Raji (cell line): ENCODE measurements around the gene IFRD2.

ENCODE experiments used
- POLR2A ChIP-seq: IDR thresholded peaks from 2 replicates; pipeline ENCODE4 v1.6.1; 2011; ENCODE audit warnings: low read depth, low read length, control low read depth; ENCODE audit not compliant: insufficient read depth

Gene IFRD2

GRCh38 chr3:50286322-50287227, 5.7 kb downstream of the IFRD2 start:
- TF ChIP-seq POLR2A, result no peak

GRCh38 chr3:50279255-50280016, 12.8 kb downstream of the IFRD2 start:
- TF ChIP-seq POLR2A, result no peak

DNA sequence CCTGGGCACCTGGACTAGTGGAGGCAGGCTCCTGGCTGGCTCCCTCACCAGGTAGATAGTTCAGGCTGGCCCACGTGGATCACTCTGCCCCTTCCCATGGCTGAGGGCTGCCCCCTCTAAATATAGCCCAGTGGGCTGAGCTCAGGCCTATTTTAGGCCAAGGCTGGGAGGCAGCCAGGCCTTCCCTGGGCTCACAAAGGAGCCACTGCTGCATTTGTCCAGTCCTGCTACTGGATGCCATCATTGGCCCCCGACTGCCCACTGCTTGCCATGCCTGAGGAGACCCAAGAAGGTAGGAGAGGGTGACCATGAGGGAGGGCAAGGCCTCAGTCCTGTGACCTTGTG, 13.4 kb downstream of the IFRD2 start, which contains the start of gene LSMEM2:
Gene LSMEM2 (plus strand): TSS at position 208 of the 345 bp plus-strand sequence. CDS start 27 bp downstream, at position 235.
- TF ChIP-seq POLR2A, result no peak

DNA sequence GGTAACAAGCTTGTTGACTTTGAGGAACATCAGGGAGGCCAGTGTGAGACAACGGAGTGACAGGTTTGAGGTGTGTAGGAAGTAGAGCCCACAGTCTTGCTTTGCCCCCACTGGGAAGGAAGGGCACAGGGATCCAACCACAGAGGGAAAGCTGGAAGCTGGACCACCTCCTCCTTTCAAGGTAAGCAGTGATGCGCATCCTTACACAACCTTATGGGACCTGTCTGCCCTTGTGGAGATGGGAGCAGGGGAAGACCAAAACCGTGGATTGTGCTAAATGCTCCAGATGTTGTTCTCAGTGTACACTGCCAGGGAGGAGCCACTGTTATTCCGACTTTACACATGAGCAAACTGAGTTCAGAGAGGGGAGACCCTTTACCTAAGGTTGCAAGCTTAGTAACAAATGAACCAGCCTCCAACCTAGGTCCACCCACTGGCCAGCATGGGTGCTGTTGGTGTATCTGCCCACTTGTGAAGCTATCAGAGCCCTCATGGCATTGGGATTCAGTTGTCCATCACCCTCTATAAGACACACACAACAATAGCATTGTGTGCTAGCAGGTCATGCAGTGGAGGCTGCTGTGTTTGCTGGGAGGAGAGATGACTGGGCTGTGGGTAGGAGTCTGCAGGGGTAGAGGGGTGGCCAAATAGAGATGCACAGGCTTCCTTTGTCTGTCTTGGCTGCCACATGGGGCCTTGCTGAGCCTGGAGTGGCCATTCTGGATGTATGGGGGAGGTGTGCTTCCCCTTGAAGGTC, 13.9 kb downstream of the IFRD2 start:
- TF ChIP-seq POLR2A, result no peak

- TF ChIP-seq POLR2A, result no peak
These were observed 15.5 kb downstream of the IFRD2 start for GRCh38 chr3:50276762-50277101.

- no peak for TF ChIP-seq POLR2A
These were observed 16.1 kb downstream of the IFRD2 start for GRCh38 chr3:50275996-50276761.

- TF ChIP-seq POLR2A, result no peak
These were observed 16.9 kb downstream of the IFRD2 start for GRCh38 chr3:50275141-50275995.

DNA sequence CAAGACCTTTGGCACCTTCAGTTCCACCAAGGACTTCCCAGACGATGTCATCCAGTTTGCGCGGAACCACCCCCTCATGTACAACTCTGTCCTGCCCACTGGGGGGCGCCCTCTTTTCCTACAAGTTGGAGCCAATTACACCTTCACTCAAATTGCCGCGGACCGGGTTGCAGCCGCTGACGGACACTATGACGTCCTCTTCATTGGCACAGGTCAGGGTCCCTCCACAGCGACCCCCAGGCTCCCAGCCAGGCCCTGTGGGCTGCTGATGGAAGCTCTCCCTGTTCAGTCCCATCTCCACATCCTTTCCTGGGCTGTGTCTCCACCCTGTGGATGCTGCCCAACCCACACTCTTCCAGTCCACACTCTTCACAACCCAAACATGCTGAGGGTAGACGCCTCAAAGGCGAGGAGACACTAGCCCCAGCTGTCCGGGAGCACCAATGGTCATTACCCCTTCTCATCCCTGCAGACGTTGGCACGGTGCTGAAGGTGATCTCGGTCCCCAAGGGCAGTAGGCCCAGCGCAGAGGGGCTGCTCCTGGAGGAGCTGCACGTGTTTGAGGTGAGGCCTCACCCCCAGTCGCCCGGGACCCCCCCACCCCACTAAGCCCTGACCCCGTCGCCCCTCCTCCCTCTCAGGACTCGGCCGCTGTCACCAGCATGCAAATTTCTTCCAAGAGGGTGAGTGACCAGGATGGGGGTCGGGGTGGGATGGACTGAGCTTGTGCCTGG, 17.7 kb downstream of the IFRD2 start:
- TF ChIP-seq POLR2A, result no peak

DNA sequence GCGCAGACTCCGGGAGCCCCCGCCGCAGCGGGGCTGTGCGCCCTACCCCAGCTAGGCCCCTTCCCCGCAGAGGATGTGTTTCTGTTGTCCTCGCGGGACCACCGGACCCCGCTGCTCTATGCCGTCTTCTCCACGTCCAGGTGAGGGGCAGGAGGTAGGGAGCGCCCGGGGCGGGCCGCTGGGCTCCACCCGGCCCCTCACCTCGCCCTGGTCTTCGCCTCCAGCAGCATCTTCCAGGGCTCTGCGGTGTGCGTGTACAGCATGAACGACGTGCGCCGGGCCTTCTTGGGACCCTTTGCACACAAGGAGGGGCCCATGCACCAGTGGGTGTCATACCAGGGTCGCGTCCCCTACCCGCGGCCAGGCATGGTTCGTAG, 18.6 kb downstream of the IFRD2 start:
- no peak for TF ChIP-seq POLR2A

DNA sequence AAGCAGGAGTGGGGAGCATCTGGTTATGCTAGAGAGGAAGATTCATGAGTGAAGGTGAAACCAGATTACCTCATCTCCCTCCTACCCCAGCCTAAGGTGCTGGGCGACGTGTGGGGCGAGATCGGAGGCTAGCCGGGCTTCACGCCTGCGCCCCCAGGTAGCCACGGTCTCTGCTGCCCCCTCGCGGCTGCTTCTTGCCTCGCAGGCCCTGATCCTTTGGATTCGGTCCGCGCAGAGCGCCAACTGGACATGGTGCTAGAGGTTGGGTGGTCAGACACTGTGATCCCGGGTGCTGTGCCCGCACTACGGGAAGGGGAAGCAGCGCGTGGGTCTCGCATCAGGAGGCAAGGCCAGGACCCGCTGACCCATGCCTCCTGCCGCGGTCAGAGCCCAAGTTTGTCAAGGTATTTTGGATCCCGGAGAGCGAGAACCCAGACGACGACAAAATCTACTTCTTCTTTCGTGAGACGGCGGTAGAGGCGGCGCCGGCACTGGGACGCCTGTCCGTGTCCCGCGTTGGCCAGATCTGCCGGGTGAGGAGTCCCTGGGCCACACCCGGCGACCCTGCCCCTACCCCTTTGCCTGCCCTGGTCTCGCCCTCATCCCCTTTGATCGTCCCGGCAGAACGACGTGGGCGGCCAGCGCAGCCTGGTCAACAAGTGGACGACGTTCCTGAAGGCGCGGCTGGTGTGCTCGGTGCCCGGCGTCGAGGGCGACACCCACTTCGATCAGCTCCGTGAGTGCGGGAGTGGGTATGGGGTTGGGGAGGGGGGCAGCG, 19.1 kb downstream of the IFRD2 start:
- no peak for TF ChIP-seq POLR2A

GRCh38 chr3:50271314-50271936, 20.8 kb downstream of the IFRD2 start:
- no peak for TF ChIP-seq POLR2A
